GM21515 (cell line): ENCODE measurements around the gene PIEZO2.
"Not testable (repeated sequence)": the region's sequence is repeated elsewhere in the genome, so short reads cannot be mapped to it uniquely, and the experiment has no call there.

ENCODE experiments used
- ATAC-seq: cut with Tn5 transposase; IDR thresholded peaks from one replicate; pipeline ENCODE4 v1.9.1; 2021; ENCODE audit not compliant: unreplicated experiment

PIEZO2 gene

DNA sequence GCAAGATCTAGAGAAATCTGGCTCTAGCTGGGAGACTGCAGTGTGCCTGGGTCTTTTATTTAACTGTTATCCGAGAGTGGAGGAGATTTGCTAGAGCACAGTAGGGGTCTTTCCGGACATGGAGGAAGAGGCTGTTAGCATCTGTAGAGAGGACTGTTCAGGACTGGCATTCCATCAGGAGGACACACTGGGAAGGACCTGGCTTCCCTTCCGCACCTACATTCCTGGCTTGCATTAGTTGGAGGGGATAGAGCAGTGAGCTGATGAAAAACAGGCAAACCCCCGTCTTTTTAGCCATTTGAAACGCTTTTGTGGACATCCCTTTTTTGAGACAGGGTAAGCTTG is 874 bp upstream of the PIEZO2 start:
- ATAC-seq: no peak

DNA sequence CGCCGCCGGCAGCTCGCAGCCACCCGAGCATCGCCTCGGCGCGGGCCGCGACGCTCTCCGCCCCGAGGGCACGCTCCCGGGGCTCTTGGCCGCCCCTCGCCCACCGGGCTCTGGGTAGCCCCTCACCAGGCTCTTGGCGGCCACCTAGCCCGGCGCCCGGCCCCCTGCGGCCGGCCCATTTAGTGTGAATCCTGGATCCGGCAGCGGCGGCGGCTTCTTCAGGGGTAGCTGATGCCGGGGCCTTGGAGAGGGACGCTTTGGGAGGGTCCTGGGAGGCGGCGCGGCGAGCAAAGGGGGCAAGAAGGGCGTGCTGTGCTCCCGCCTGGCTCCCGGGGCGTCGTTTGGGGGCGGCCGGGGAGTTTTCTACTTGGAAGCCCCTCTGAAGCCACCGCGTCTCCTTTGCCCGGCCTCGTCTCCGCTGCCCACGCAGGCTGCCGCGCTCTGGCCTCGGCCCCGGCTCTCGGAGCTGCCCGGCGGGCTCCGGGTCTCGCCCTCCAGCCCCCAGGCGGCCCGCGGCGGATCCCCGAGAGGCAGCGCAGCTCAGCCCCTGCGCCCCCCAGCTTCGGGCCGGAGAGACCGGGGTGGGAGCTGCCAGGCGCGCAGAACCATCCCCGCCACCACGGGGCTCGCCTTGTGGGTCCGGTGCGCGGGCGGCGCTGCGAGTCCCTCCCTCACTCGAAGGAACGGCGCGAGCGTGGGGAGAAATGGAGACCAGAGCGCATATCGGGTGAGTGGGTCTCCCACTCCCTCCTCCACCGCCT is 509 bp downstream of the PIEZO2 start:
- peak; percentile 19 for ATAC-seq

DNA sequence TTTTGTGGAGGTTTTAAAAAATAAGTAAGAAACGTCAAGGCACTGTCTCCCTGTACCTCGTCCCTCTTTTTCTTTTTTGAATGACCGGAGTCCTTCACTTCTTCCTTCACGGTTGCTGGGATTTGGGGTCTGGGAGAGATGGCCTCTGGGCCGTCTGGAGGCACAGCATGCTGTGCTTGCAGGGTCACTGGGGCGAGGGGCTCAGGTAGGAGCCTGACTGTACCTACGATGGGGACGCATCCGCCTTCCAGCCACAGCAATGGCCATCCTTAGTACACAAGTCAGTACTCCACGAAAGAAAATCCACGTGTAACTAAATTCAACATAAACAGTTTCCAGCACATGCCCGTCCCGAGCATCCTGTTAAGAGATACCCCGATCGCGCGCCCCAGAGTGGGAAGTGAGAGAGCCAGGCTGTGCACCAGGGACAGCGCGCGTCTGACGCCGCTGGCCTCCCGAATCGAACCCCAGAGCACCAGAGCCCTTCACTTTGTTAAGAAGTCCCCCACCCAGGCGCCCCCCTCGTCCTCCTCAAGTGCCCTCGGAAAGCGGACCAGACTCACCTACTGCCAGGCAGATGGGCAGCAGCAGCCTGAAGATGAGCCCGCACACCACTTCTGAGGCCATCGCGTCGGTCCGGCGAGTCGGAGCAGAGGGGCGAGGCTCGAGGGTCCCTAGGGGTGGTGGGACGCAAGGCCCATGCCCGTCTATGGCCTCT is 1.2 kb downstream of the PIEZO2 start:
- ATAC-seq: no peak

DNA sequence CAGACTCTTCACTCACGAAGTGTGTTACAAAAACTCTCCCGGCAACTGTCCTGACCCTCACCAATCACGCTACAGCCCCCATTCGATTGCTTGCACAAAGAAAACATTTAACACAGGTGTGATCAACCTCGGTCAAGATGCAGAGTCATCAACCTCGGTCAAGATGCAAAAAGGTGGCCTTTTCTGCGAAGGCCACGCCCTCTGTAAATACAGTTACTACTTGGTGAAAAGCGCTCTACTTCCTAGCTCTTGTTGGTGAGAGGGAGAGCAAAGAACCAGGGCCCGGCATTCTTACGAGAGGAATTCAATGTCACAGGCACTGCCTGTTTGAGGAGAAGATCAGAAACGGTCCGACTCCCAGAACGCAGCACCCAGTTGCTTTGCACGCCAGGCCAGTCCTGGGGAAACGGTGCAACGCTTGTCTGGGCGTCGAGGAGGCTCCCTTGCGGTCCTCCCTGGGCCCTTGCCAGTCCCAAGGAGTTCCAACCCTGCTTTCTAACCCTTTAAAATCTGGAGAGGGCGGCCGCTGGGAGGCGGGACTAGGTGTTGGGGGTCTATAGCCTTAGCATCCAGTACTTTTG is 1.9 kb downstream of the PIEZO2 start:
- no peak for ATAC-seq

DNA sequence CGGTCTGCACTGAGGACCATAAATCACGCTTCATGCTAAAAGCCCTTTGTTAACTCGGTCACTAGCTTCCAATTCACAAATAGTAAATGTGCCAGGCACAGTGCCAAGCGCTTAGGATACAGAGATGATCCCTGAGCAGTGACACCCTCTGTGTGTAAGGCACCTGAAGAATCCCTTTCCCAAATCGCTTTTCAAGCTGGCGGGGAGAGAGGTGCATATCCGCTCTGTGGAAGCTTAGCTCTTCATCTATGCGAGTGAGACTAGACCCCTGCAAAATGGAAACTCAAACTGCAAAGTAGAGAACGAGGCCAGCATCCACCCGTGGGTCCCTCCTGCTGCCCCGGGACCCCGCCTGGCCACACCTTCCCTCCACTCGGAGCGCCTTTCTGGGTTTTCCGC is 2.4 kb downstream of the PIEZO2 start:
- ATAC-seq: no peak

DNA sequence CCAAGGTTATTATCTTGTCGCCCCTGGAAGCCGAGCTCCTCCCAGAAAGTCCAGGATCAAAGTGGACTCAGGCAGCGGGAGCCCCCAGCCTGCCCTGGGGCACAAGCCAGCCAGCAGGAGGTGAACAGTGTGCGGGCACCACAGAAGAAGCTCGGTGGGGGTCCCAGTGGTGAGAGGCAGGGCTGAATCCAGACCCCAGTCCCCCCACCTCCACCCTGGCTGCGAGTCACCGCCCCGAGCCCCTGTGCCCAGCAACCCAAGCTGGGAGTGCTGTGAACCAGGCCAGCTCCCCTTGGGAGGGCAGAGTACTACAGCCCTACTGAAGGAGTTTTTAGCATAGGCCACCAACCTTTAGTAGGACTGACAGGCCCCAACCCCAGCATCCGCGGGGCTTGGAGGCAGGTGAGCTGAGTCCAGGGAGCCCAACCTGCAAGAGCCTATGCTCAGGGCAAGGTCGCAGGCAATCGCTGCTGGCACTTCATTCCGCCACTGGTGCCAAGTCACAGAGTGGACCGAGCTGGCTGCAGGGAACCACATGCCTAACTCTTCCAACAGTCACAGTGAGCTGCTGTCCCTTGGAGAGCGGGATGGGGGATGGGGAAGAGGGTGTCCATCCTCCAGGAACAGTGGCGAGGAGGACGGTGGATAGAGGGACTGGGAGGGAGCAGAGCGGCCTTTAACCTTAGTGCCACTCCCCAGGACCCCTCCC is 3.0 kb downstream of the PIEZO2 start:
- no peak for ATAC-seq

DNA sequence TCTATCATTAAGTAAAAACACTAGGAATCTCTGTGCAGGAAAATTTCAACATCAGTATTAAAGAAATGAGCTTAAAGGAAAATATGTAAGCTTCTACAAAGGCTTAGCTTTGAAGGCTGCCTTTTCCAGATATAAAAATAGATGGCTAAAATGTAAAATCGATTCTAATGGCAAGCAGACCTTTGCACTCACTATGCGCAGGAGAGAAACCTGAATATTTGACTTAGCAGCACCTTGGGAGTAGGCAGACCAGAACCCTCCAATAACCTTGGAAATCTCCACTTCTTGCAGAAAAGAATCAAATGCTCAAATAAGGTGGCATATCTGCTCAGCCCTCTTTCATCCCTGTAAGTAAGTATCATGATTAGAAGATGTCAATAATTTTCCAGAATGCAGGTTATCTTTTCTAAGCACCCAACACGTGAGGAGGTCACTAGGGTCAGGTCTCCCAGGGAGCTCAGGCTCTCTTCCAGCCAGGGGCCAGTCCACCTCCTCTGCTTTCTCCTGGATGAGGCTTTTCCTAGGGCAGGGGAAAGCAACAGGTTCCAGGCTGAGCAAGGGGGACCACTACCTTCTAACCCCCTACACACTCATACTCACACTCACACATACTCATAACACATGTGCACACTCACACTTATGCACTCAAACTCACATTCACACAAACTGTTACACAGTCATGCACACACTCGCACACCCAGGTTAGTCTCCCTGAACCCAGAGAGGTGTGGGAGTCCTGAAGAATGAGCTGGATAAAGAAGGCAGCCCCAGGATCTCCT is 3.8 kb downstream of the PIEZO2 start:
- no peak for ATAC-seq

DNA sequence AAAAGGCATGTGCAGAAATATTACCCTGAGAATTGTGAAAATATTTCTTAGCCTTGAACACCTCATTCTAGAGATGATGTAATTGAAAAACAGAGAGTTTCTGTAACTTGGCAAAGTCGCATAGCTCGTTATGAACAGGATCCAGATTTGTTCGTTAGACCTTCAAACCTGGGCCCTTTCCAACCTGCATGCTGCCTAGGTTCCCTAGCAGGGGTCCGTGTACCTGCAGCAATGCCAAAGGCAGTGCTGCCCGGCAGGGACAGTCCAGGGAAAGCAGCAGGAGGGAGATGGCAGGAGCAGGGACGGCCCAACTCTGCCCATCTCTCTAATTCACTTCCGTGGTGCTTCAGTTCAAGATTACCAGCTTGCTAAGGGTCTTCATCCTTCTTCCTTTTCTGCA is 12.0 kb downstream of the PIEZO2 start:
- ATAC-seq: no peak

DNA sequence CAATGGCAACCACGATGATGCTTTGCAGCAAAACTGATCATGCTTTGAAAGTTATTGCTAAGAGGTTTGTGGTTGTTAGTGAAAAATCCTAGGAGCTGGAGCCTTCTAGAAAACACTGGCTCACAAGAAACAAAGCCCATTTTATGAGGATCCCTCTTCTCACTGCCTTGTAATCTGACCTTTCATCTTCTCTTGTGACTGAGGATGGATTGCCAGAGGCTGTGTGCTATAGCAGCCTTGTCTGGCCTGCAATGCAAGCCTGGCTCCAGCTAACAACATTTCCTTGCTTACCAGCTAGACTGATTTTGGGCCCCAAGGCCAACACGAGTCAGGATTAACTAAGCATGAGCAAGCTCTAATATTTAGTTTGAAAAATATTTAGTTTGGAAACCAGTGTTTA is 13.1 kb downstream of the PIEZO2 start:
- ATAC-seq: no peak

DNA sequence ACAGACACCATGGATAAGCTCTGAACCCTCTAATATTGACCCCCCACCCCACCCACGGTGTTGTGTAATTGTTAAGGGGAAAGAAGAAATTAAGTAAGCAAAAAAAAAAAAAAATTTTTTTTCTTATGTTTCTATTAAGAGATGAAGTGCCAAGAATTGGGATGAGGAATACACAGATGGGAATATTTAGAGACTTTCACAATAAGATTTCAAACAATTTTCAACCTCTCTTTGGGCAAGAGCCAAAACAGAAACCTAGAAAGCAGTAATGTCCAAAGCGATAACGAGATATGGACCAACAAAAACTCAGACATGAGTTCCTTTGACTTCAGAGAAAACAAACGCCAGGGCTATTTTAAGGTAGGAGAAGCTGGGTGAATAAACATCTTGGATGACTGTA is 14.4 kb downstream of the PIEZO2 start:
- no peak for ATAC-seq

DNA sequence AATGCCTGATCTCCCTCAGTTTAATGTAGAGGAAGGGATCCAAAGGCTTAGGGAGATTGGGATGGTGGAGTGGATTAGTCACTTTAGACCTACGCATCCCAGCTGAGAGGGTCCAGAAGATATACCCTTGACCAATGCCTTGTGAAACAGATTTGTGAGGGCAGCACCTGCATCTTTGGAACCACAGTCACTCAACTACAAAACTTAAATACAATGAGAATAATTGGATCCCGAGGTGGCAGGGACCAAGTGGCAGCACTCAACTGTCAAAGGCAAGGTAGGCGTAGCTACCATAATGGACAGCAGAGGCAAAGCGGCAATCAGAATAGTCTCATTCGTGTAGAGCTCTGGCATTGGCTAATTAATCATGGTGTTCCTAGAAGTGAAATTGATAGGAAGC is 20.3 kb downstream of the PIEZO2 start:
- not testable (repeated sequence) for ATAC-seq

DNA sequence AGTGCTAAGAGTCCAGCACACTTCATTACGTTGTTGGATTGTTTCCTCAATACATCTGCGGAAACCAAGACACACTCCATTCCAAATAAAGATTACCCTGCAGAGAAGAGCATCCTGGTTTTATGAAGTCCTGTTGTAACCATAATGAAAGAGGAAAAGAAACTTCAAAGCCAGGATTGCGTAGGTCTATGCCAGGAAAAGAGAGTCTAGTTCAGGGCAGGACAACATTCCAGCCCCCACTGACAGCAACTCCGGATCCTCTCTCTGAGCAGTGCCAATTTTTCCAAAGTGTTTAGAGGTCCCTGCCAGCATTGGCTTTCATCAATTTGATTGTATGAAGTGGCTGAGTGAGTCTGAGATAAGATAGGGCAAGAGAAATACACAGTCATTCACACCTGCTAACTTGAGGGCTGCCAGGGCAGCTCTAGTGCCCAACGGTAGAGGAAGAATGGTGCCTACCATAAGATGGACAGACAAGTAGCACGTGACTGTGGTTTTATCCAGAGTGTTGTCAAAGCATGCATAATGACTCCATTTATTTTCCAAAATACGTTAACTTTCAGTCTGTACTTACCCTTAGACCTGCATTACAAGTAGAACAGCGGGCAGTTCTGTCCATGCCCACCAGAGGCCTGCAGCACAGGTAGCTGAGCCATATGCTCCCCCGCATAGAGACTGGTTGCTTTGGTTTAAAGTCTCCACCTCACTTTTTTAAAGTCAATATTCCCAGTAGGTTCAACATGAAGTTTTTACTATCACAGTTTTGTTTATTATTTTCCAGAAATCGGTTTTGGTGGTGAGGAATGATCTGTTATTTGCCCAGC is 23.7 kb downstream of the PIEZO2 start:
- ATAC-seq: no peak

DNA sequence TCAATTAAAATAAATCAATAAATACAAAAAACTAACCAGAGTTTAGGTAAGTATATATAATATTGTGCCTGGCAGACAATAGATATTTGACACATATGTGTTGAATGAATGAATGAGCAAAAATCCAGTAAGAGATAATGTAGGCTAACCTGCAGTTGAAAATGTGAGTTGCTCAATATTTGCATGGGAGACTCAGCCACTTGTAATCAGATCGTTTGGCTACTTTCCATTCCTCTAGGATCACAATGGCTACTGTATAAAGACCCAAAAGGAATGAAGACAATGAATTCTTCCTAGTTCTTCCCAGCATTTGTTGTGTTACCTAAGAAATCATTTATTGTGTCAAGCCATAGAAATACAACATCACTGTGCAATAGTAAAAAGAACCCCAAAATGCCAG is 25.3 kb downstream of the PIEZO2 start:
- no peak for ATAC-seq

DNA sequence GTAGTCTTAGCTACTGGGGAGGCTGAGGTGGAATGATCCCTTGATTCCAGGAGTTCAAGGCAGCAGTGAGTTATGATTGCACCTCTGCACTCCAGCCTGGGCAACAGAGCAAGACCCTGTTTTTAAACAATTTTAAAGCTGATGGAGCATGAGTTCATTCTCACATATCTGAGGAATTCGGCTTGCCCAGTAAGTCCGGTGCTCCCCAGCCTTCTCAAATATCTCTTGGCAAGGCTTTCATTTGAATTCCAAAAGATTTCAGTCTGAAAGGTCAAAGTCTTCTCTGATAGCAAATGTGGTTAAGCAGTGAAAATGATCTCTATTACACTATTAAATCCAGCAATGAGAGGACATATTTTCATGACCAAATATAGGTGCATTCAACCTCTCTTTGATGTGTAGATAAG is 27.9 kb downstream of the PIEZO2 start:
- no peak for ATAC-seq

DNA sequence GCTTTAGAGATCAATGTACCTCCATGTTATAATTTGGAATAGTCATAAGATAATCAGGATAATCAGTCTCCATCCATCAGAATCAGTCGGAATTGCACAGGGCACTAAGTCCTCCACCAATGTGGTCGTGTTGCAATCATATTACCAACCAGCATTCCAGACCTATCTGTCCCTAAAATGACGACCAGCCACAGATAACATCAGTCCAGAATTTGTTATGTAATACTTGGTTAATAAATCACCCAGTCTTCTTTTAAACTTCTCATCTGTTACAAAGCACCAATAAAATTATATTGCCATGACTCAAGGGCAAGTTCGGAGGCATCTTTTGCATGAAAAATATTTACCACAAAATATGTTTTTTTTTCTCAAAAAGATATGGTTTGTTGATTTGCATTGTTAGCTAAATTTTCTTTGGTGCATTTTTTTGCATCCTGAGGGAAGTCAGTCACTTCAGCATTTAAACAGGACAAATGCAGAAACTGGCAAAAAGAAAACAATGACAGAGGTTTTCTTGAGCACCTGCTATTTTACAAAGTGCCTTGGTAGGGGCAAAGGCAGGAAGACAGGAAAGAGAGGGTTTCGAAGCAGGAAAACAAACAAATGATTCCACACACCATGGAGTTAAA is 29.3 kb downstream of the PIEZO2 start:
- no peak for ATAC-seq

DNA sequence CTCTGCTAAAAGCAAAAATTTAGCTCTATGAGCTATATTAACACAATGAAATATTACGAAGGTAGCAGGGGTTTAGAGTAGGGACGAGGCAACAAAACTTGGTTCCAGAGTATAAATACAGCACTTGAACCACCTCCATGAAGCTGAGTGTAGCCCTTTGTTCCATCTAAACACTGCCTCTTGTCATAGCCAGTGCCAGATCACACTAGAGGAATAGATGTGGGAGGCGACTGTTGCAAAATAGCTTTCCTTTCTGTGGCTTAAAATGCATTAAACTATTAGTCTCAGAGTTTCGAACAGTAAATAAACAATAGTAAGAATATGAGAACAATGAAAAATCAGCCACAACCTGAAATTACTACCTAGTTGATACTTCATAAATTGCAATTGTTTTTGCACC is 29.8 kb downstream of the PIEZO2 start:
- no peak for ATAC-seq

DNA sequence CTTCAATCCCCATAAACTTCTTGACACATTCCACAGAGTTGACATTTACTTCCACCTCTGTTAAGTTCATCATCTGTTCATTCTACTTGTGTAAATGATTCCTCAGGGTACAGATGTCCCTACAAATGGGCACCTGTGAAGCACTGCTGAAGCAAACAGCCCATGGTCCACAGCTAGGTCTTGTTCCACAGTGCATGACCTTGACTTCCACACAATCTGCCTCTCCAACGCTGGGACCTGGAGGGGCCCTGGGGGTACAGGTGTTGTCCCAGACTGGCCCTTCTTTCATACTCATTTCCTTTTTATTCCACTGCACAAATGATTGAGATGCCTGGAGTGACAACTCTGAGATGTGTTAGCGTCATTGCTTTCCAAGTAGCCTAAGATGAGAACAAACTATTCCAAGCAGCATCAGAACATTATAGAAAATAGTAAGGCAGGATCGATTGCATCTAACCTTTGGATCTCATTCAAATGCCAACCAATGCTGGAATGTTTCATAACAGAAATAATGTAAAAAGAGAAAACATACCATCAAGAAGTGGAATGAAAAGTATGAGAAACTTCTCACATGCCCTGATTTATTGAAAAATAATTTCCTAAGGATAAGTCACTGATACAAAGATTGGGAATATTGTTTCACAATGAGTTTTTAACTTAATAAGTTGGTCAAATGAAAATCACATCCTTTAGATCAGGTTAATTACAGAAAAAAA is 31.2 kb downstream of the PIEZO2 start:
- ATAC-seq: no peak

DNA sequence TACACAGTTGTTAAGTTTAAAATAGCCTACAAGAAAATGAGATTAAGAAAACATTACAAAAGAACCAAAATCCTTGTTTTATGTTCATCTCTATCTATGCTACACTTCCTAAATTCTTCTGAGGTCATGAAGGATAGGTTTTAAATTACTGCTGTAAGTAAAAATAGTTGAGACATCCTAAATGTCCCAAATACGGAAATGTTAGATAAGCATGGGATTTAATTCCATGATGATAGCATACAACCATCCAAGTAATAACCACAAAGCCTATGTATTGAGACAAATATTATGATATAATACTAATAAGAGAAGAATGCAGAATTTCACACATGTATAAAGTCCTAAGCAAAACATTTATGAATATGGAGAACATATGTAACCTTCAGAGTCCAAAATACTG is 34.1 kb downstream of the PIEZO2 start:
- ATAC-seq: no peak

DNA sequence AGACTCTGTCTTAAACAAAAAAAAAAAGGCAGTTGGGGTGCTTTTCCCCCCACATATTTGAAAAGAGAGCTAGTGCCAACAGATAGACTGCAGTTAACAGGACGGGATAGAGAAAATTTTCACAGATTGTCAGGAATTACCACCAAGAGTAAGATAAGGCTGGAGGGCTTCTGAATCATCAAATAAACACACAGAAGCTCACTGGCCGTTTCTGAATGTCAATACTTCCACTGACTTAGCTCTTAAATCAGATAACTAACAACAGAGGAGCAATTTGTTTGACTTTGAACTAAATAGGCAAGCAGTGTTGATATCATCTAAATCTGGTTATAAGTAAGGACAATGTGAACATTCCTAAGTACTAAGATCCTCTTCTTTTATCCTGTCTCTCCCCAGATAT is 34.7 kb downstream of the PIEZO2 start:
- no peak for ATAC-seq
